T-helper 1 cell treated with Interleukin-12 subunit alpha and Interleukin-12 subunit beta and Interleukin-4 antibody, amounts not matched to agents 30 ng/mL and 1 ng/mL, for 36 hours (primary cell): ENCODE data around the gene BUD23. TPM values are rescaled to one million over a fixed set of nuclear protein-coding genes. Genes with fewer than 3 reads are reported as not detected.

ENCODE experiments used
- intact Hi-C: fragments of 100-400 bp; cut with micrococcal nuclease; formaldehyde crosslinking; loops from one replicate; pipeline ENCODE4 v1.15.1; 2024
- total RNA-seq: library from RNA; stranded (reverse); gene quantifications from 2 replicates; pipeline ENCODE4 v1.2.3, GENCODE V29; 2022

Gene BUD23
- total RNA-seq, 1 donor from 2014 or later, result 78.7 TPM

DNA sequence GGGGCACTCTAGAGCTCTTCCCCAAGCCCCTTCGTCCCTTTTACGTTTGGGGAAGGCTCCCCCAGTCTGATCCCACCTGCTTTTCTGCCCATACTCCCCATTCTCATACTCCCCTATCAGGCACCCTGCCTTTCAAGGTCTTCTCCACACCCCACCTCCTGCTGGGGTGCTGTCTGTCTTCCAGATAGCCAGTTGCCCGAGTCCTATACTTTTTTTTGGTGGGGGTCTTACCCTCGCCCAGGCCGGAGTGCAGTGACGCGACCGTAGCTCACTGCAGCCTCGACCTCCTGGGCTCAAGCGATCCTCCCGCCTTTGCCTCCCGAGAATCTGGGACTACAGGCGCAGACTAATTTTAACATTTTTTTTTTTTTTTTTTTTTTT is 56.0 kb downstream of the BUD23 start:
- intact Hi-C loops, result loop anchor here (2.0 to 10.0 kb wide), 4 partner anchors 115 to 815 kb away; partner anchors contain the start of genes EIF4H, POM121 and RFC2

DNA sequence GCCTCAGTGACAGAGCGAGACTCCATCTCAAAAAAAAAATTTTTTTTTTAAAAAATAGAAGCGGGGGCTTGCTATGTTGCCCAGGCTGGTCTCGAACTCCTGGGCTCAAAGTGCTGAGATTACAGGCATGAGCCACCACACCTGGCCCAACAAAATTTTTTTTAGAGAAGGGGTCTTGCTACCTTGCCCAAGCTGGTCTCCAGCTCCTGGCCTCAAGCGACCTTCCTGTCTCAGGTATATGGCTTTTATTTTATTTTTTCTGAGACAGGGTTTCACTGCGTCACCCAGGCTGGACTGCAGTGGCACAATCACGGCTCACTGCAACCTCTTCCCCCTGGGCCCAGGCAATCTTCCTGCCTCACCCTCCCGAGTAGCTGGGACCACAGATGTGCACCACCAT is 56.8 kb downstream of the BUD23 start:
- intact Hi-C loops, result no loop called here

DNA sequence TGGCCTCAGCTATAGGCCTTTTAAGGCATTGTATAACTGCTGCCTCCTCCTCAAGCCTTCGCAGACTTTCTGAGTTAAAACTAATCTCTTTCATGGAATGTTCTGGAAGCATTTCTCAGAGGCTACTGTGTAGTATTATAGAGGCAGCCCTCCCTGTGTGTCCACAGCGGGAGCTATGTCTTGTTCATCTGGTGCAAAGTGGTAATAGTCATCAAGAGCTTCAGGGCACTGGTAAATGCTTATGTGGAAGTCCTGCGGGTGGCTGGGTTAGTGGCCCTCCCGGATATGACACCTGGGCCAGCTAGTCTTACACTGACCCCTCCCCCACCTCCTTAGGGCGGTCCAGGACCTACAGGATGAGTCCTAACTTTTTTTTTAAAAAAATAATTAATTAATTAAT is 57.4 kb downstream of the BUD23 start:
- intact Hi-C loops, result no loop called here

DNA sequence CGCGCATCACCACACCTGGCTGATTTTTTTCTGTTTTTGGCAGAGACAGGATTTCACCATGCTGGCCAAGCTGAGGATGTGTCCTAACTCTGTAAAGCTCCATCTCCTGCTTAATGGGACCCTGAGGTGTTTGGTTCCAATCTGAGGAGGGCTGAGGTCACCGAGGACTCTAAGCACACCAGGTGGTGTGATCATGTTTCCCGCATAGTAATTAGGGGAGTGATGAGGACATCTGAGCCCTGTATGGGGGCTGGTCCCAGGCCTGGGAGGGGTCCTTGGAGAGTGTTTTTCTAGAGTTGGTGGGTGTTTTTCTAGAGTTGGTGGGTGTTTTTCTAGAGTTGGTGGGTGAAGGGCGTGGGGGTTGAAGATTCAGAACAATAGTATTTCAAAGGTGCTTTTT is 58.2 kb downstream of the BUD23 start:
- intact Hi-C loops, result no loop called here

DNA sequence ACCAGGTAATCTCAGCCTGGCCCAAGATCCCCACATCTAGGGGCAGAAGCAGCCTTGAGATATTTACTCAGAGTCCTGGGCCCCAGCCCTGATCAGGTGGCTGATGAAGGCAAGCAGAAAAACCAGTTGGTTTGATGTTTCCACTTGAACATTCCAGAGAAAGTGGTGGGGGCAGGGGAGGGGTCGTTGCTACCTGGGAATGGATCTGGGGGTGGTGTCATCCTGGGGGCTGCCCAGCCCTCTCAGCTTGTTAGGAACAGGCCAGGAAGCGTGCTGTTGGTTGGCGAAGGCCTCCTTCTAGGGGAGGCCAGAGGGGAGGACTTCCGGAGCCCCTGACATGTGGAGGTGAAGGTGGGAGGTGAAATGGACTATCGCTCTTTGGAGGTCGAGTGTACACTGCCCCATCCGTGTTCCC is 58.9 kb downstream of the BUD23 start:
- intact Hi-C loops, result no loop called here

DNA sequence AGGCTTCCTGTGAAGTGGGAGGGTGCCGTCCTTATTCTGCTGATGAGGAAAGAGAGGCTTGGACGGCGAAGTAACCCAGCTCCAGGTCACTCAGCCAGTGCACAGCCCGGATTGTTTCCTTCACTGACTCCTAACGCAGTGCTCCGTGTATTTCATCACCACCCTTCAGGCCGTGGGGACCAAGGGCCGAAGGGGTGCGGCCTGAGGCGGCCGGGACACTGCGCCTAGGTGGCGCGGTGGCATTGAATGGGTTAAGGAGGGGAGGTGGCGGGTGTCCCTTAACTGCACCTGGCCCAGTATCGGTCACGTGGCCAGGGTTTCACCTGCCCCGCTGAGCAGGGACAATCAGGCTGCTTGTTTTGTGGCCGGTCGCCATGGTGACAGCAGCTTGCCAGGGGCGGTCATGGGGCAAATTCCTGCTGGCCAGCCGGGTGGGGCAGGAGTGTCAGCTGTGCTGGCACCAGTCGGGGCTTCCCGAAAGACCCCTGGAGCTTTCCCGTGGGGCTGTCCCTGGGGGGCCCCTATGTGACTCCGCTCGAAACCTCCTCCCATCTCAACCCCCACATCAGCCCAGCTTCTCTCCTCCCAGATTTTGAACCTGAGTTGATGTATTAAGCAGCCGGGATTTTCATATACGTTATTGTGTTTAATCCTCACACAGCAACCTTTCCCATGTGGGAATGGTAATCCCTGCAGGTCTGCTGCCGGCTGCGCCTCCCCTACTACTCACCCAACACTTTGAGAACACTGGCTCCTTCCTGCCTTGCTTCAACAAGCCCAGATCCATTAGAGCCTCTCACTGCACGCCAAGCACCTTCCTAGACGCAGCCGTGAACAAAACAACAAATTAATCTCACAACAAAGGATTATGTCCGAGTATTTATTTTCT is 59.6 kb downstream of the BUD23 start:
- intact Hi-C loops, result no loop called here

DNA sequence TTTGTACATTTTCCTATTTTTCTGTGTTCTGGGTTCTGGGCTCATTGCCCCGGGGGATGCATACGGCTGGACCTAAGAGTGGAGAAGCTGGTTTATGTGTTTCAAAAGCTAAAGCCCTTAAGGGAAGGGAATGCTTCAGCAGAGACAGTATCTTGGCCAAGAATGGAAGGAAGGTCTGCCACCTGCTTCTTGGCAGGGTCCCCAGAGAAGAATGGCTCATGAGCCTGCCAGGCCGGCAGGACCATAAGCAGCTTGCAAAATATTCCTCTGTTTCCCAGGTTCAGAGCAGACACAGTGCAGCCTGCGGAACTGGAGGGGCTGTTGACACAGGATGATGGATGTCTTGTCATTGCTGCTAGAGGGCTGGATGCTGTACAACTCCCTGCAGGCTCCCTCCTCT is 63.0 kb downstream of the BUD23 start:
- intact Hi-C loops, result no loop called here

Other genes with a start within 250 kb of the BUD23 start
- not detected in 2 replicates for gene FZD9, start 249.8 kb upstream of the BUD23 start, total RNA-seq
- gene BAZ1B, start 161.3 kb upstream of the BUD23 start, total RNA-seq, result 89.0 and 95.4 TPM in 2 replicates
- 78.6 and 82.7 TPM in 2 replicates for gene BCL7B, start 125.9 kb upstream of the BUD23 start, total RNA-seq
- gene TBL2, start 105.0 kb upstream of the BUD23 start, total RNA-seq, result 35.4 and 35.5 TPM in 2 replicates
- gene MLXIPL, start 59.1 kb upstream of the BUD23 start, total RNA-seq, result not detected in 2 replicates
- gene VPS37D, start 15.8 kb upstream of the BUD23 start, total RNA-seq, result 0.15 and 0.27 TPM in 2 replicates
- 8.3 and 9.3 TPM in 2 replicates for gene DNAJC30, start 144 bp upstream of the BUD23 start, total RNA-seq
- 15.7 and 16.4 TPM in 2 replicates for gene STX1A, start 36.1 kb downstream of the BUD23 start, total RNA-seq
- gene ABHD11, start 55.2 kb downstream of the BUD23 start, total RNA-seq, result 13.2 and 16.7 TPM in 2 replicates
- not detected in 2 replicates for gene CLDN3, start 86.7 kb downstream of the BUD23 start, total RNA-seq
- not detected in 2 replicates for gene CLDN4, start 147.4 kb downstream of the BUD23 start, total RNA-seq
- 1.7 and 2.1 TPM in 2 replicates for gene METTL27, start 158.9 kb downstream of the BUD23 start, total RNA-seq
- not detected in 2 replicates for gene TMEM270, start 177.6 kb downstream of the BUD23 start, total RNA-seq